Prostate gland (tissue), 2 donors: Measurements from ENCODE around the gene ZNF516.

ENCODE experiments used
- POLR2A ChIP-seq: fragments of 450-650 bp; IDR thresholded peaks from one replicate; pipeline ENCODE4 v1.6.1; 2016; ENCODE audit warnings: antibody characterized with exemption, mild to moderate bottlenecking
- POLR2AphosphoS5 ChIP-seq: sonication (generic); formaldehyde crosslinking; IDR thresholded peaks from one replicate; pipeline ENCODE4 v1.6.1; 2017; ENCODE audit warnings: antibody characterized with exemption
- TF ChIP-seq, protein P1 (sequence below), 4 experiments: fragments of 200-600 bp in 2 of 4; fragments of 450-650 bp in 2 of 4; sonication (generic) in 2 of 4; IDR thresholded peaks; 1 replicate in 3 of 4; 2 replicates in 1 of 4; pipeline ENCODE4 v1.5.1; 2016 to 2019; ENCODE audit warnings: antibody characterized with exemption in 4 of 4, mild to moderate bottlenecking in 2 of 4, moderate library complexity in 2 of 4

DNA sequence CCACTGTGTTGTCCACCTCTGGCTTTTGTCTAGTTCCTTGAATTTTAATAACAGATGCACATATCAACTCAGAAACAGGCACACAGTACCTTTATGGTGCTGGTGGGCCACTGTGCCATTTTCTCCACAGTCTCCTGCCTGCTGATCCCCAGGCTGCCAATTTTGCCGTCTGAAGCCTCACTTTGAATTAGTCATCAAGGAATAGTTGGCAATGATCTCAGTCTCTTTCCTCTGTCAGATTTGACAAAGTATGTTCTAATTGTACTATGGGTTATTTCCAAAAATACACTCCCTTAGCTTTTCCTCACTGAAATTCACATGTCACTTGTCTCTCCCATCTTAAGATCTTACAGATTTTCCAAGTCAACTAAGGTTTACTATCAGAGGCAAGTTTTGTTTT, 140.7 kb downstream of the ZNF516 start:
- TF ChIP-seq, protein P1, sequence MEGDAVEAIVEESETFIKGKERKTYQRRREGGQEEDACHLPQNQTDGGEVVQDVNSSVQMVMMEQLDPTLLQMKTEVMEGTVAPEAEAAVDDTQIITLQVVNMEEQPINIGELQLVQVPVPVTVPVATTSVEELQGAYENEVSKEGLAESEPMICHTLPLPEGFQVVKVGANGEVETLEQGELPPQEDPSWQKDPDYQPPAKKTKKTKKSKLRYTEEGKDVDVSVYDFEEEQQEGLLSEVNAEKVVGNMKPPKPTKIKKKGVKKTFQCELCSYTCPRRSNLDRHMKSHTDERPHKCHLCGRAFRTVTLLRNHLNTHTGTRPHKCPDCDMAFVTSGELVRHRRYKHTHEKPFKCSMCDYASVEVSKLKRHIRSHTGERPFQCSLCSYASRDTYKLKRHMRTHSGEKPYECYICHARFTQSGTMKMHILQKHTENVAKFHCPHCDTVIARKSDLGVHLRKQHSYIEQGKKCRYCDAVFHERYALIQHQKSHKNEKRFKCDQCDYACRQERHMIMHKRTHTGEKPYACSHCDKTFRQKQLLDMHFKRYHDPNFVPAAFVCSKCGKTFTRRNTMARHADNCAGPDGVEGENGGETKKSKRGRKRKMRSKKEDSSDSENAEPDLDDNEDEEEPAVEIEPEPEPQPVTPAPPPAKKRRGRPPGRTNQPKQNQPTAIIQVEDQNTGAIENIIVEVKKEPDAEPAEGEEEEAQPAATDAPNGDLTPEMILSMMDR (IDR thresholded peaks at IDR 0.05): no peak
- no peak for TF ChIP-seq POLR2A
- no peak for TF ChIP-seq POLR2AphosphoS5
